Loucy (cell line): ENCODE measurements around the gene PCGF6.

Experiments
- H2AFZ ChIP-seq: fragments of 200-600 bp; sonication (generic); 2 replicates; pipeline ENCODE4 v1.6.0; 2016; ENCODE audit warnings: antibody characterized with exemption, mild to moderate bottlenecking, low read length, moderate library complexity
- H3F3A ChIP-seq: fragments of 200-600 bp; 2 replicates; pipeline ENCODE4 v1.6.0; 2016; ENCODE audit warnings: antibody characterized with exemption, low read depth, mild to moderate bottlenecking
- H3K27me3 ChIP-seq: fragments of 200-600 bp; sonication (generic); 2 replicates; pipeline ENCODE4 v1.6.1; 2014; ENCODE audit warnings: low read length, mild to moderate bottlenecking; ENCODE audit not compliant: insufficient read depth, poor library complexity, severe bottlenecking
- H3K36me3 ChIP-seq: fragments of 200-600 bp; sonication (generic); 2 replicates; pipeline ENCODE4 v1.6.1; 2016; ENCODE audit warnings: low read length; ENCODE audit not compliant: insufficient read depth
- H3K4me1 ChIP-seq: fragments of 200-600 bp; sonication (generic); 2 replicates; pipeline ENCODE4 v1.5.1; 2014; ENCODE audit warnings: low read length, mild to moderate bottlenecking; ENCODE audit not compliant: insufficient read depth, poor library complexity, severe bottlenecking
- H3K4me2 ChIP-seq: fragments of 200-600 bp; sonication (generic); 2 replicates; pipeline ENCODE4 v1.6.0; 2014; ENCODE audit warnings: antibody characterized with exemption, low read length, low read depth, mild to moderate bottlenecking; ENCODE audit not compliant: poor library complexity, severe bottlenecking
- H3K4me3 ChIP-seq: fragments of 200-600 bp; sonication (generic); 2 replicates; pipeline ENCODE4 v1.5.1; 2014; ENCODE audit warnings: low read length, mild to moderate bottlenecking, mixed read lengths; ENCODE audit not compliant: poor library complexity, severe bottlenecking
- H3K79me2 ChIP-seq: fragments of 200-600 bp; sonication (generic); 2 replicates; pipeline ENCODE4 v1.6.1; 2014; ENCODE audit warnings: low read length; ENCODE audit not compliant: insufficient read depth
- H3K9ac ChIP-seq: fragments of 200-600 bp; sonication (generic); 2 replicates; pipeline ENCODE4 v1.6.0; 2014; ENCODE audit warnings: mild to moderate bottlenecking, low read depth, low read length, moderate library complexity; ENCODE audit not compliant: poor library complexity, severe bottlenecking
- H3K9me2 ChIP-seq: fragments of 200-600 bp; sonication (generic); replicated peaks from 2 replicates; pipeline ENCODE4 v1.6.1; 2016; ENCODE audit warnings: low read depth, low read length, mixed read lengths
- H3K9me3 ChIP-seq: fragments of 200-600 bp; sonication (generic); 2 replicates; pipeline ENCODE4 v1.6.1; 2014; ENCODE audit warnings: mild to moderate bottlenecking, antibody characterized with exemption, low read length, low read depth; ENCODE audit not compliant: insufficient read depth
- H4K20me1 ChIP-seq: fragments of 200-600 bp; sonication (generic); 2 replicates; pipeline ENCODE4 v1.6.0; 2014; ENCODE audit warnings: antibody characterized with exemption, low read length, mild to moderate bottlenecking; ENCODE audit not compliant: insufficient read depth, poor library complexity, severe bottlenecking
- EZH2phosphoT487 ChIP-seq: fragments of 200-600 bp; IDR thresholded peaks from 2 replicates; pipeline ENCODE4 v1.6.1; 2018; ENCODE audit warnings: antibody characterized with exemption, mild to moderate bottlenecking, moderate library complexity, borderline replicate concordance
- TF ChIP-seq, protein P1 (sequence below): fragments of 200-600 bp; sonication (generic); conservative IDR thresholded peaks from 2 replicates; pipeline ENCODE4 v1.5.1; 2014; ENCODE audit warnings: mild to moderate bottlenecking, antibody characterized with exemption, low read length

PCGF6 gene

DNA sequence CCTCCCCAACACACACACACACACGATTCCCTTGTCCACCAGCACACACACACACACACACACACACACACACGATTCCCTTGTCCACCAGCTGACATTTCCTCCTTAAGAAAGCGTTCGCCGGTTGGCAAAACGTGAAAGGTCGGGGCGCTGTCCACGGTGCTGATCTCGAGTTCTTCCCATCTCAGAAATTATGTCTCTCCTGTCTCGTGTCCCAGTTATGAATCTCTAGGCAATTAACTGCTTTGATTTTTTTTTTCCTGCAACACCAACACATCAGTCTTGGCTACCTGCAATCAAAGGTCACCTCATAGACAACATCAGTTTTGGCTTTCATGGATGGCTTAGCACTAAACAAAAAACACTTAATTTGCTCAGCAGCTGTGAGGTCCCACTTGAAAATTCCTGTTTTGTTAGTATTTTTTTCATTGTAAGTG, 72.1 kb downstream of the PCGF6 start:
- Histone ChIP-seq H3K9me3 (no peaks in the 10 kb centered on the region), H4K20me1 (no peaks in the 10 kb centered on the region), H3K9ac (no peak overlapping the region), H3K4me1 (no peaks in the 10 kb centered on the region), H3K4me3 (no peak overlapping the region), H3K4me2 (no peak overlapping the region), H3K36me3 (no peaks in the 10 kb centered on the region), H2AFZ (no peak overlapping the region), H3K27me3 (no peaks in the 10 kb centered on the region), H3K79me2 (no peaks in the 10 kb centered on the region), H3F3A (no peaks in the 10 kb centered on the region), H3K9me2 (no peaks in the 10 kb centered on the region)
- TF ChIP-seq EZH2phosphoT487 = no peak
- TF ChIP-seq, protein P1, sequence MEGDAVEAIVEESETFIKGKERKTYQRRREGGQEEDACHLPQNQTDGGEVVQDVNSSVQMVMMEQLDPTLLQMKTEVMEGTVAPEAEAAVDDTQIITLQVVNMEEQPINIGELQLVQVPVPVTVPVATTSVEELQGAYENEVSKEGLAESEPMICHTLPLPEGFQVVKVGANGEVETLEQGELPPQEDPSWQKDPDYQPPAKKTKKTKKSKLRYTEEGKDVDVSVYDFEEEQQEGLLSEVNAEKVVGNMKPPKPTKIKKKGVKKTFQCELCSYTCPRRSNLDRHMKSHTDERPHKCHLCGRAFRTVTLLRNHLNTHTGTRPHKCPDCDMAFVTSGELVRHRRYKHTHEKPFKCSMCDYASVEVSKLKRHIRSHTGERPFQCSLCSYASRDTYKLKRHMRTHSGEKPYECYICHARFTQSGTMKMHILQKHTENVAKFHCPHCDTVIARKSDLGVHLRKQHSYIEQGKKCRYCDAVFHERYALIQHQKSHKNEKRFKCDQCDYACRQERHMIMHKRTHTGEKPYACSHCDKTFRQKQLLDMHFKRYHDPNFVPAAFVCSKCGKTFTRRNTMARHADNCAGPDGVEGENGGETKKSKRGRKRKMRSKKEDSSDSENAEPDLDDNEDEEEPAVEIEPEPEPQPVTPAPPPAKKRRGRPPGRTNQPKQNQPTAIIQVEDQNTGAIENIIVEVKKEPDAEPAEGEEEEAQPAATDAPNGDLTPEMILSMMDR = no peak

DNA sequence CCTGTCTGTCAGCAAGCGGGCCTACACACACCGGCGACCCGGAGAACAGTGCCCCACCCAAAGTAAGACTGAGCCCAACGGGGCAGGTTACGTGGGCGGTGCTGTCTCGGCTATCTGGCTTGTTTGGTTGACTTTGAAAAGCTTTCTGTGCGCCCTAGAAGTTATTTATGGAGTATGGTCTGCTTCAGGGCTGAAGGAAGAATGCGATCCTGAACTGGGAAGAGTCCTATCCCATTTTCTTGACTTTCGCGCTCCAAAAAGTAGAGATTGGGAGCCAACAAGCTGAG, 72.5 kb downstream of the PCGF6 start:
- TF ChIP-seq, protein P1 = no peak
- TF ChIP-seq EZH2phosphoT487 = no peak
- Histone ChIP-seq H3K27me3 (no peaks in the 10 kb centered on the region), H3K9me3 (no peaks in the 10 kb centered on the region), H3K79me2 (no peaks in the 10 kb centered on the region), H3K4me2 (no peak overlapping the region), H3K9ac (no peak overlapping the region), H3K36me3 (no peaks in the 10 kb centered on the region), H4K20me1 (no peaks in the 10 kb centered on the region), H2AFZ (no peak overlapping the region), H3F3A (no peaks in the 10 kb centered on the region), H3K4me3 (no peak overlapping the region), H3K4me1 (no peaks in the 10 kb centered on the region), H3K9me2 (no peaks in the 10 kb centered on the region)

DNA sequence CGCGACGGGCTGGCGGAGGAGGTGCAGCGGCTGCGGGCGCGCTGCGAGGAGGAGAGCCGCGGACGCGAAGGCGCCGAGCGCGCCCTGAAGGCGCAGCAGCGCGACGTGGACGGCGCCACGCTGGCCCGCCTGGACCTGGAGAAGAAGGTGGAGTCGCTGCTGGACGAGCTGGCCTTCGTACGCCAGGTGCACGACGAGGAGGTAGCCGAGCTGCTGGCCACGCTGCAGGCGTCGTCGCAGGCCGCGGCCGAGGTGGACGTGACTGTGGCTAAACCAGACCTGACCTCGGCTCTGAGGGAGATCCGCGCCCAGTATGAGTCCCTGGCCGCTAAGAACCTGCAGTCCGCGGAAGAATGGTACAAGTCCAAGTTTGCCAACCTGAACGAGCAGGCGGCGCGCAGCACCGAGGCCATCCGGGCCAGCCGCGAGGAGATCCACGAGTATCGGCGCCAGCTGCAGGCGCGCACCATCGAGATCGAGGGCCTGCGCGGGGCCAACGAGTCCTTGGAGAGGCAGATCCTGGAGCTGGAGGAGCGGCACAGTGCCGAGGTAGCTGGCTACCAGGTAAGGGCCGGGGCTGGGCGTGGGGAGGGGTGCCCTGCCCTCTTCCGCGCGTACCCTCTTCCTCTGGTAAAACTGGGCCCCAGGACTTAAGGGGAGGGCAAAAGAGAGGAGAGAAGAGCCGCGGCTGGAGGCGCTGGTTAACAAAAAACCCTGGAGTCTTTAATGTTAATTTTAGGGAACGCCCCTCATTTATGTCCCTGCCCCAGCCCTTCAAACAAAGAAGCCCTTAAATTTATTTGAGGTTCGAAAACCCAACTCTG, 73.0 kb downstream of the PCGF6 start:
- Histone ChIP-seq H3K27me3 (no peaks in the 10 kb centered on the region), H2AFZ (no peak overlapping the region), H3K9me3 (no peaks in the 10 kb centered on the region), H3K9me2 (no peaks in the 10 kb centered on the region), H4K20me1 (no peaks in the 10 kb centered on the region), H3K79me2 (no peaks in the 10 kb centered on the region), H3K4me2 (no peak overlapping the region), H3K4me3 (no peak overlapping the region), H3F3A (no peaks in the 10 kb centered on the region), H3K9ac (no peak overlapping the region), H3K36me3 (no peaks in the 10 kb centered on the region), H3K4me1 (no peaks in the 10 kb centered on the region)
- no peak for TF ChIP-seq EZH2phosphoT487
- TF ChIP-seq, protein P1 = no peak
